EL (cell line): ENCODE data around the gene ENGASE.
"Not testable (repeated sequence)": the region's sequence is repeated elsewhere in the genome, so short reads cannot be mapped to it uniquely, and the experiment has no call there.

Experiments used
- DNase-seq: peaks from one replicate; pipeline ENCODE4 v3.0.0-alpha.2; 2016

Gene ENGASE

GRCh38 chr17:79074649-79075445 lies at the start of gene ENGASE:
ENGASE (plus strand) TSS chr17:79074824; CDS start chr17:79074945, 121 bp downstream.
- peak; percentile 92 for DNase-seq

- DNase-seq, result no peak
Measured at GRCh38 chr17:79024901-79025737, 49.5 kb upstream of the ENGASE start.

GRCh38 chr17:79026376-79027273 lies 48.0 kb upstream of the ENGASE start:
- DNase-seq, result peak; percentile 89

- DNase-seq, result peak; percentile 43
Measured at GRCh38 chr17:79027274-79027924, 47.2 kb upstream of the ENGASE start.

- DNase-seq, result peak; percentile 71
Measured at GRCh38 chr17:79027925-79028491, 46.6 kb upstream of the ENGASE start.

- no peak for DNase-seq
Measured at GRCh38 chr17:79028496-79029326, 45.9 kb upstream of the ENGASE start.

GRCh38 chr17:79029327-79030009 lies 45.2 kb upstream of the ENGASE start:
- DNase-seq, result no peak

- DNase-seq, result not testable (repeated sequence)
Measured at GRCh38 chr17:79030636-79031035, 44.0 kb upstream of the ENGASE start.

- DNase-seq, result no peak
Measured at GRCh38 chr17:79031996-79032875, 42.4 kb upstream of the ENGASE start.

- DNase-seq, result no peak
Measured at GRCh38 chr17:79033046-79033616, 41.5 kb upstream of the ENGASE start.

GRCh38 chr17:79033741-79034501 lies 40.7 kb upstream of the ENGASE start:
- DNase-seq, result no peak

- DNase-seq, result no peak
Measured at GRCh38 chr17:79034931-79035485, 39.6 kb upstream of the ENGASE start.

GRCh38 chr17:79035686-79036085 lies 38.9 kb upstream of the ENGASE start:
- DNase-seq, result no peak

GRCh38 chr17:79036181-79036580 lies 38.4 kb upstream of the ENGASE start:
- no peak for DNase-seq

- peak; percentile 91 for DNase-seq
Measured at GRCh38 chr17:79036596-79036995, 38.0 kb upstream of the ENGASE start.

GRCh38 chr17:79038545-79039135 lies 36.0 kb upstream of the ENGASE start:
- DNase-seq, result peak; percentile 91

- DNase-seq, result no peak
Measured at GRCh38 chr17:79039171-79039570, 35.5 kb upstream of the ENGASE start.
